ENCODE measurements around the gene SYT12. TPM values are rescaled to one million over a fixed set of nuclear protein-coding genes. Genes with fewer than 3 reads are reported as not detected.

The SYT12 gene
- total RNA-seq, 2 experiments from 2014 or later = not detected

GRCh38 chr11:67031791-67032561 lies 9.0 kb downstream of the SYT12 start:
- ChIA-PET CTCF (no interaction called here), POLR2A (no interaction called here)
- H3K27ac Mint-ChIP-seq = no peak overlapping the region
- peaks cover 0 to 4% of the 10 kb centered on the region in 2 experiments for H3K9me3 ChIP-seq (ENCODE audit: control insufficient read depth in 1 of 2, insufficient read depth in 1 of 2, low read length in 2 of 2)
- peaks cover 2% of the 10 kb centered on the region for H3K4me1 ChIP-seq (ENCODE audit: insufficient read depth, low read length)
- H3K4me1 Mint-ChIP-seq (ENCODE audit: low read depth) = no peaks in the 10 kb centered on the region
- peaks cover 50% of the 10 kb centered on the region for H3K27me3 Mint-ChIP-seq
- H3K9me3 Mint-ChIP-seq = no peaks in the 10 kb centered on the region
- H3K4me3 ChIP-seq (ENCODE audit: low read length) = no peak overlapping the region
- DNase-seq (peak in 1 of 14 experiments; percentile 3), ATAC-seq (ENCODE audit: poor library complexity) (no peak)
- intact Hi-C loops (cut with DNase I, micrococcal nuclease) = no loop called here
- H3K36me3 ChIP-seq (ENCODE audit: insufficient read depth, low read length) = no peaks in the 10 kb centered on the region
- H3K27ac ChIP-seq (ENCODE audit: low read depth in 1 of 2, low read length in 2 of 2) = no peak overlapping the region
- H3K36me3 Mint-ChIP-seq (ENCODE audit: low read depth) = no peaks in the 10 kb centered on the region
- TF ChIP-seq, protein P1, sequence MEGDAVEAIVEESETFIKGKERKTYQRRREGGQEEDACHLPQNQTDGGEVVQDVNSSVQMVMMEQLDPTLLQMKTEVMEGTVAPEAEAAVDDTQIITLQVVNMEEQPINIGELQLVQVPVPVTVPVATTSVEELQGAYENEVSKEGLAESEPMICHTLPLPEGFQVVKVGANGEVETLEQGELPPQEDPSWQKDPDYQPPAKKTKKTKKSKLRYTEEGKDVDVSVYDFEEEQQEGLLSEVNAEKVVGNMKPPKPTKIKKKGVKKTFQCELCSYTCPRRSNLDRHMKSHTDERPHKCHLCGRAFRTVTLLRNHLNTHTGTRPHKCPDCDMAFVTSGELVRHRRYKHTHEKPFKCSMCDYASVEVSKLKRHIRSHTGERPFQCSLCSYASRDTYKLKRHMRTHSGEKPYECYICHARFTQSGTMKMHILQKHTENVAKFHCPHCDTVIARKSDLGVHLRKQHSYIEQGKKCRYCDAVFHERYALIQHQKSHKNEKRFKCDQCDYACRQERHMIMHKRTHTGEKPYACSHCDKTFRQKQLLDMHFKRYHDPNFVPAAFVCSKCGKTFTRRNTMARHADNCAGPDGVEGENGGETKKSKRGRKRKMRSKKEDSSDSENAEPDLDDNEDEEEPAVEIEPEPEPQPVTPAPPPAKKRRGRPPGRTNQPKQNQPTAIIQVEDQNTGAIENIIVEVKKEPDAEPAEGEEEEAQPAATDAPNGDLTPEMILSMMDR (IDR thresholded peaks at IDR 0.05) = no peak
- H3K4me3 Mint-ChIP-seq = peak overlapping the region; percentile 48
- H3K27me3 ChIP-seq (ENCODE audit: control insufficient read depth in 1 of 2, insufficient read depth in 2 of 2, low read length in 2 of 2) = peaks cover 0 to 11% of the 10 kb centered on the region in 2 experiments

GRCh38 chr11:67032830-67033551 lies 10.1 kb downstream of the SYT12 start:
- ChIA-PET CTCF (no interaction called here), POLR2A (no interaction called here)
- H3K27ac Mint-ChIP-seq = no peak overlapping the region
- ATAC-seq (ENCODE audit: poor library complexity) (no peak), DNase-seq (peak in 1 of 14 experiments; percentile 19)
- Histone ChIP-seq H3K9me3 (ENCODE audit: control insufficient read depth in 1 of 2, insufficient read depth in 1 of 2, low read length in 2 of 2) (peaks cover 0 to 4% of the 10 kb centered on the region in 2 experiments), H3K36me3 (ENCODE audit: insufficient read depth, low read length) (no peaks in the 10 kb centered on the region), H3K27me3 (ENCODE audit: control insufficient read depth in 1 of 2, insufficient read depth in 2 of 2, low read length in 2 of 2) (peaks cover 0 to 11% of the 10 kb centered on the region in 2 experiments), H3K4me3 (ENCODE audit: low read length) (no peak overlapping the region), H3K27ac (ENCODE audit: low read depth in 1 of 2, low read length in 2 of 2) (no peak overlapping the region), H3K4me1 (ENCODE audit: insufficient read depth, low read length) (peaks cover 2% of the 10 kb centered on the region)
- H3K9me3 Mint-ChIP-seq = no peaks in the 10 kb centered on the region
- H3K36me3 Mint-ChIP-seq (ENCODE audit: low read depth) = no peaks in the 10 kb centered on the region
- TF ChIP-seq, protein P1 (IDR thresholded peaks at IDR 0.05) = no peak
- intact Hi-C loops (cut with DNase I, micrococcal nuclease) = no loop called here
- H3K27me3 Mint-ChIP-seq = peaks cover 47% of the 10 kb centered on the region
- H3K4me1 Mint-ChIP-seq (ENCODE audit: low read depth) = no peaks in the 10 kb centered on the region
- no peak overlapping the region for H3K4me3 Mint-ChIP-seq

GRCh38 chr11:67033661-67034166 lies 10.8 kb downstream of the SYT12 start:
- H3K4me3 Mint-ChIP-seq = no peak overlapping the region
- no peaks in the 10 kb centered on the region for H3K36me3 Mint-ChIP-seq (ENCODE audit: low read depth)
- H3K27me3 Mint-ChIP-seq = peaks cover 47% of the 10 kb centered on the region
- H3K36me3 ChIP-seq (ENCODE audit: insufficient read depth, low read length) = no peaks in the 10 kb centered on the region
- no peaks in the 10 kb centered on the region for H3K9me3 Mint-ChIP-seq
- peaks cover 0 to 4% of the 10 kb centered on the region in 2 experiments for H3K9me3 ChIP-seq (ENCODE audit: control insufficient read depth in 1 of 2, insufficient read depth in 1 of 2, low read length in 2 of 2)
- TF ChIP-seq, protein P1 (IDR thresholded peaks at IDR 0.05) = no peak
- no peaks in the 10 kb centered on the region for H3K4me1 Mint-ChIP-seq (ENCODE audit: low read depth)
- intact Hi-C loops (cut with DNase I, micrococcal nuclease) = no loop called here
- H3K27ac ChIP-seq (ENCODE audit: low read depth in 1 of 2, low read length in 2 of 2) = no peak overlapping the region
- peaks cover 2% of the 10 kb centered on the region for H3K4me1 ChIP-seq (ENCODE audit: insufficient read depth, low read length)
- ChIA-PET POLR2A (no interaction called here), CTCF (no interaction called here)
- H3K4me3 ChIP-seq (ENCODE audit: low read length) = no peak overlapping the region
- H3K27me3 ChIP-seq (ENCODE audit: control insufficient read depth in 1 of 2, insufficient read depth in 2 of 2, low read length in 2 of 2) = peaks cover 0 to 11% of the 10 kb centered on the region in 2 experiments
- no peak for DNase-seq
- no peak for ATAC-seq (ENCODE audit: poor library complexity)
- H3K27ac Mint-ChIP-seq = no peak overlapping the region
